ENCODE results near the gene GPR160. TPM values are rescaled to one million over a fixed set of nuclear protein-coding genes. Genes with fewer than 3 reads are reported as not detected.

GPR160 gene
- polyA plus RNA-seq, 1 donor from 2014 or later, result 4.0 TPM

DNA sequence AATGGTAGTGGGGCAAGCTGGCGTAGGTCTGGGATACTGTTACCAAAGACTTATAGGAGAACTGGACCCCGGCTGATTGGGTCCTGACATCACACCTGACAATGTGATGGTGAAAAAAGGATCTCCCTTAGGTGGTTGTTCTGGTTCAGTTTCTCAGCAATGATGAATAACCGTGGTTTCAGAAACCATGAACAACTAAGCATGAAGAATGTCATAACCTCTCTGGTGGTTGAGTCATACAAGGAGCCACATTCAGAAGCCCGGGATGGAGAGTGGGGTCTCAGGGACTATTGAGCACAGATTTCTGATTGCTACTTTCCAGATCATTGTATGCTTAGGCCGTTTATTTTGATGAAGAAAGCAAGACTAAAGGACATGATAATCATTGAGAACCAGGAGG, 17.4 kb downstream of the GPR160 start:
- Histone ChIP-seq H3K9ac (ENCODE audit: low read length) (no peak overlapping the region), H3K4me3 (ENCODE audit: low read length) (no peak overlapping the region), H3K4me2 (ENCODE audit: low read length) (no peak overlapping the region), H3K9me2 (ENCODE audit: insufficient read depth, low read length) (no peaks in the 10 kb centered on the region), H3K27ac (ENCODE audit: low read length) (no peak overlapping the region), H4K20me1 (ENCODE audit: insufficient read depth) (no peaks in the 10 kb centered on the region), H3K79me2 (replicated peaks; ENCODE audit: insufficient read depth, low read length) (no peaks in the 10 kb centered on the region), H3K9me3 (ENCODE audit: low read length) (no peaks in the 10 kb centered on the region), H3K27me3 (ENCODE audit: insufficient read depth, low read depth, low read length) (no peaks in the 10 kb centered on the region), H3K36me3 (ENCODE audit: insufficient read depth, low read length) (no peaks in the 10 kb centered on the region), H3F3A (ENCODE audit: insufficient read depth, low read length, poor library complexity, severe bottlenecking) (no peaks in the 10 kb centered on the region), H2AFZ (ENCODE audit: low read depth, low read length) (no peak overlapping the region)
- TF ChIP-seq EZH2 (IDR thresholded peaks at IDR 0.05; ENCODE audit: borderline replicate concordance, insufficient read depth, low read length, poor library complexity, severe bottlenecking) (no peak), RAD21 (conservative IDR thresholded peaks at IDR 0.05) (no peak), TAF1 (IDR thresholded peaks at IDR 0.05; ENCODE audit: low read depth) (no peak), MXI1 (conservative IDR thresholded peaks at IDR 0.05; ENCODE audit: poor library complexity, severe bottlenecking) (no peak), POLR2AphosphoS5 (IDR thresholded peaks at IDR 0.05) (no peak), SMC3 (conservative IDR thresholded peaks at IDR 0.05; ENCODE audit: poor library complexity) (no peak), CTCF (IDR thresholded peaks at IDR 0.05; ENCODE audit: poor library complexity, severe bottlenecking) (no peak), EP300 (conservative IDR thresholded peaks at IDR 0.05; ENCODE audit: poor library complexity, severe bottlenecking) (no peak)
- TF ChIP-seq, protein P1, sequence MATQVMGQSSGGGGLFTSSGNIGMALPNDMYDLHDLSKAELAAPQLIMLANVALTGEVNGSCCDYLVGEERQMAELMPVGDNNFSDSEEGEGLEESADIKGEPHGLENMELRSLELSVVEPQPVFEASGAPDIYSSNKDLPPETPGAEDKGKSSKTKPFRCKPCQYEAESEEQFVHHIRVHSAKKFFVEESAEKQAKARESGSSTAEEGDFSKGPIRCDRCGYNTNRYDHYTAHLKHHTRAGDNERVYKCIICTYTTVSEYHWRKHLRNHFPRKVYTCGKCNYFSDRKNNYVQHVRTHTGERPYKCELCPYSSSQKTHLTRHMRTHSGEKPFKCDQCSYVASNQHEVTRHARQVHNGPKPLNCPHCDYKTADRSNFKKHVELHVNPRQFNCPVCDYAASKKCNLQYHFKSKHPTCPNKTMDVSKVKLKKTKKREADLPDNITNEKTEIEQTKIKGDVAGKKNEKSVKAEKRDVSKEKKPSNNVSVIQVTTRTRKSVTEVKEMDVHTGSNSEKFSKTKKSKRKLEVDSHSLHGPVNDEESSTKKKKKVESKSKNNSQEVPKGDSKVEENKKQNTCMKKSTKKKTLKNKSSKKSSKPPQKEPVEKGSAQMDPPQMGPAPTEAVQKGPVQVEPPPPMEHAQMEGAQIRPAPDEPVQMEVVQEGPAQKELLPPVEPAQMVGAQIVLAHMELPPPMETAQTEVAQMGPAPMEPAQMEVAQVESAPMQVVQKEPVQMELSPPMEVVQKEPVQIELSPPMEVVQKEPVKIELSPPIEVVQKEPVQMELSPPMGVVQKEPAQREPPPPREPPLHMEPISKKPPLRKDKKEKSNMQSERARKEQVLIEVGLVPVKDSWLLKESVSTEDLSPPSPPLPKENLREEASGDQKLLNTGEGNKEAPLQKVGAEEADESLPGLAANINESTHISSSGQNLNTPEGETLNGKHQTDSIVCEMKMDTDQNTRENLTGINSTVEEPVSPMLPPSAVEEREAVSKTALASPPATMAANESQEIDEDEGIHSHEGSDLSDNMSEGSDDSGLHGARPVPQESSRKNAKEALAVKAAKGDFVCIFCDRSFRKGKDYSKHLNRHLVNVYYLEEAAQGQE (IDR thresholded peaks at IDR 0.05; ENCODE audit: borderline replicate concordance), result no peak

DNA sequence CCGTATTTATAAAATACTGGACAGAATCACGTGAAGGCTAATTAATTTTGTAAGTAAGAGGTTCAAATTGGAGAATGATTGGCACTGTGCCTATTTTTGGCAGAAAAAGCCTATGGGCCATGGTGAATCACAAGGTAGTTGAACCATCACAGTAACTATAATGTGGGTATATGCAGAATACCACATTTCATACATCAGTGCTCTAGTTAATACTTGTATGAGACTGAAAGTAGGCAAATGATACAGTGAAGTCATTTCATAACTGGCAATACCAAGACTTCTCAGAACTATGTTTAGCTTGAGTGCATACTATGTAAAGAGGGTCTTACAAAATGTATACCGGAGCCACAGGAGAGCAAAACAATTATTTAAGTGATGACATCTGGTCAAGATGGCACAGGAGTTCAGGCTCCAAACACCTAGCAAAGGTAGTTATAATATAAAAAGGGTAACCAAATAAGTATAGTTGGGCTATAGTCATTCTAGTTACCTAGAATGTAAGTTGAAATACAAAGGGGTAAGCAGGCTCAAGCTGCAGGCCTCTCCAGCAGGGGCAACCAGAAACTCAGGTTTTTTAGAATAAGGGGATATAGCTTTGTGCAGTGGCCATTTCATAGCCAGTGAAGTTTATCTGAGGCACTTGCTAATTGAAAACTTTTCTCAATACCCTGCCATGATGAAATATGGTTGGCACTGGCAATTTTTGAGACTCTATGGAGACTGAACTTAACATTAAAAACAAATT, 19.1 kb downstream of the GPR160 start:
- Histone ChIP-seq H3K36me3 (ENCODE audit: insufficient read depth, low read length) (no peaks in the 10 kb centered on the region), H3F3A (ENCODE audit: insufficient read depth, low read length, poor library complexity, severe bottlenecking) (no peaks in the 10 kb centered on the region)
- TF ChIP-seq EZH2 (IDR thresholded peaks at IDR 0.05; ENCODE audit: borderline replicate concordance, insufficient read depth, low read length, poor library complexity, severe bottlenecking) (no peak), MXI1 (conservative IDR thresholded peaks at IDR 0.05; ENCODE audit: poor library complexity, severe bottlenecking) (no peak), TAF1 (IDR thresholded peaks at IDR 0.05; ENCODE audit: low read depth) (no peak), CTCF (IDR thresholded peaks at IDR 0.05; ENCODE audit: poor library complexity, severe bottlenecking) (no peak), SMC3 (conservative IDR thresholded peaks at IDR 0.05; ENCODE audit: poor library complexity) (no peak), EP300 (conservative IDR thresholded peaks at IDR 0.05; ENCODE audit: poor library complexity, severe bottlenecking) (no peak), POLR2AphosphoS5 (IDR thresholded peaks at IDR 0.05) (no peak), RAD21 (conservative IDR thresholded peaks at IDR 0.05) (no peak)
- TF ChIP-seq, protein P1 (IDR thresholded peaks at IDR 0.05; ENCODE audit: borderline replicate concordance), result no peak

More for the DNA sequence above, 19.1 kb downstream of the GPR160 start:
- no peak overlapping the region for H3K4me2 ChIP-seq (ENCODE audit: low read length)
- no peaks in the 10 kb centered on the region for H4K20me1 ChIP-seq (ENCODE audit: insufficient read depth)
- H3K9me2 ChIP-seq (ENCODE audit: insufficient read depth, low read length), result no peaks in the 10 kb centered on the region
- H3K9me3 ChIP-seq (ENCODE audit: low read length), result no peaks in the 10 kb centered on the region
- no peaks in the 10 kb centered on the region for H3K27me3 ChIP-seq (ENCODE audit: insufficient read depth, low read depth, low read length)
- H3K9ac ChIP-seq (ENCODE audit: low read length), result no peak overlapping the region
- no peak overlapping the region for H3K27ac ChIP-seq (ENCODE audit: low read length)
- no peak overlapping the region for H2AFZ ChIP-seq (ENCODE audit: low read depth, low read length)
- no peaks in the 10 kb centered on the region for H3K79me2 ChIP-seq (replicated peaks; ENCODE audit: insufficient read depth, low read length)
- no peak overlapping the region for H3K4me3 ChIP-seq (ENCODE audit: low read length)
